Brain microvascular endothelial cell (primary cell): ENCODE data around the gene REPIN1.
A peak's percentile ranks its signal among the peaks of the same experiment; 100 is the strongest.

ENCODE experiments used
- DNase-seq: peaks from one replicate; pipeline ENCODE4 v3.0.0-alpha.2; 2020
- H3K27ac ChIP-seq: fragments of 250-450 bp; sonication (Bioruptor Pico); 2 replicates; pipeline ENCODE4 v1.5.1; 2020; ENCODE audit warnings: mild to moderate bottlenecking, moderate library complexity
- H3K27me3 ChIP-seq: fragments of 250-450 bp; sonication (Bioruptor Pico); replicated peaks from 2 replicates; pipeline ENCODE4 v1.5.1; 2020; ENCODE audit warnings: mild to moderate bottlenecking
- H3K36me3 ChIP-seq: fragments of 250-450 bp; sonication (Bioruptor Pico); replicated peaks from 2 replicates; pipeline ENCODE4 v1.5.1; 2020; ENCODE audit warnings: mild to moderate bottlenecking
- H3K4me3 ChIP-seq: 2 replicates; pipeline ENCODE4 v1.5.1; 2011; ENCODE audit warnings: low read depth, mild to moderate bottlenecking, control low read depth, low read length, moderate library complexity
- in situ Hi-C: cut with HindIII; loops from 2 replicates; pipeline ENCODE4 v1.10.0; 2017; ENCODE audit warnings: low sequenced_read_pairs, low pct_ligation_motif_present
- TF ChIP-seq, protein P1 (sequence below): IDR thresholded peaks from 2 replicates; pipeline ENCODE4 v1.5.1; 2011; ENCODE audit warnings: low read depth, mild to moderate bottlenecking, moderate library complexity, low read length, control low read depth, inconsistent platforms; ENCODE audit errors: missing control alignments

Gene REPIN1

GRCh38 chr7:150368096-150368883 lies at the start of gene REPIN1:
Gene REPIN1, plus strand, starts transcription at chr7:150368822. Its CDS starts 890 bp downstream, at chr7:150369712.
- DNase-seq: peak; percentile 58
- Histone ChIP-seq H3K4me3 (peak within 1 kb of the TSS; percentile 83), H3K27ac (peak within 1 kb of the TSS; percentile 70), H3K27me3 (no peaks in the 10 kb centered on the region), H3K36me3 (peaks cover 20% of the 10 kb centered on the region)
- TF ChIP-seq, protein P1, sequence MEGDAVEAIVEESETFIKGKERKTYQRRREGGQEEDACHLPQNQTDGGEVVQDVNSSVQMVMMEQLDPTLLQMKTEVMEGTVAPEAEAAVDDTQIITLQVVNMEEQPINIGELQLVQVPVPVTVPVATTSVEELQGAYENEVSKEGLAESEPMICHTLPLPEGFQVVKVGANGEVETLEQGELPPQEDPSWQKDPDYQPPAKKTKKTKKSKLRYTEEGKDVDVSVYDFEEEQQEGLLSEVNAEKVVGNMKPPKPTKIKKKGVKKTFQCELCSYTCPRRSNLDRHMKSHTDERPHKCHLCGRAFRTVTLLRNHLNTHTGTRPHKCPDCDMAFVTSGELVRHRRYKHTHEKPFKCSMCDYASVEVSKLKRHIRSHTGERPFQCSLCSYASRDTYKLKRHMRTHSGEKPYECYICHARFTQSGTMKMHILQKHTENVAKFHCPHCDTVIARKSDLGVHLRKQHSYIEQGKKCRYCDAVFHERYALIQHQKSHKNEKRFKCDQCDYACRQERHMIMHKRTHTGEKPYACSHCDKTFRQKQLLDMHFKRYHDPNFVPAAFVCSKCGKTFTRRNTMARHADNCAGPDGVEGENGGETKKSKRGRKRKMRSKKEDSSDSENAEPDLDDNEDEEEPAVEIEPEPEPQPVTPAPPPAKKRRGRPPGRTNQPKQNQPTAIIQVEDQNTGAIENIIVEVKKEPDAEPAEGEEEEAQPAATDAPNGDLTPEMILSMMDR: no peak
- in situ Hi-C loops: no loop called here

- no peak for DNase-seq
- peaks cover 8% of the 10 kb centered on the region for H3K27me3 ChIP-seq
- no peak overlapping the region for H3K27ac ChIP-seq
- no peak overlapping the region for H3K4me3 ChIP-seq
- H3K36me3 ChIP-seq: no peaks in the 10 kb centered on the region
- in situ Hi-C loops: no loop called here
- TF ChIP-seq, protein P1: no peak
Measured at GRCh38 chr7:150321788-150322113, 46.9 kb upstream of the REPIN1 start.

DNA sequence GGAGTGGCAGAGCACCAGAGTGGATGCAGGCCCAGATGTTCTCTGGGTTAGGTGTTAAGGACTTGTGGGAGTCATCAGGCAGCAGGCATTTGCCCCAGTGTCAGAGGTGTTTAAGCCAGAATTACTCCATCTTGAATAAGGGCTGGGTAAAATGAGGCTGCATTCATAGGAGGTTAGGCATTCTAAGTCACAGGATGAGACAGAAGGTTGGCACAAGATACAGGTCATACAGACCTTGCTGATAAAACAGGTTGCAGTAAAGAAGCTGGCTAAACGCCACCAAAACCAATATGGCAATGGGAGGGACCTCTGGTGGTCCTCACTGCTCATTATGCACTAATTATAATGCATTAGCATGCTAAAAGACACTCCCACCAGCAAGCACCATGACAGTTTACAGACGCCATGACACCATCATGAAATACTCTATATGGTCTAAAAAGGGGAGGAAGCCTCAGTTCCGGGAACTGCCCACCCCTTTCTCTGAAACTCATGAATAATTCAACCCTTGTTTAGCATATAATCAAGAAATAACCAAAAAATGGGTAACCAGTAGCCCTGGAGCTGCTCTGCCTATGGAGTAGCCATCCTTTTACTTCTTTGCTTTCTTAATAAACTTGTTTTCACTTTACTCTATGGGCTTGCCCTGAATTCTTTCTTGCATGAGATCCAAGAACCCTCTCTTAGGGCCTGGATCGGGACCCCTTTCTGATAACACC lies 46.3 kb upstream of the REPIN1 start:
- Histone ChIP-seq H3K27me3 (peaks cover 8% of the 10 kb centered on the region), H3K4me3 (peak overlapping the region; percentile 47), H3K36me3 (no peaks in the 10 kb centered on the region), H3K27ac (no peak overlapping the region)
- DNase-seq: no peak
- in situ Hi-C loops: no loop called here
- TF ChIP-seq, protein P1: no peak

DNA sequence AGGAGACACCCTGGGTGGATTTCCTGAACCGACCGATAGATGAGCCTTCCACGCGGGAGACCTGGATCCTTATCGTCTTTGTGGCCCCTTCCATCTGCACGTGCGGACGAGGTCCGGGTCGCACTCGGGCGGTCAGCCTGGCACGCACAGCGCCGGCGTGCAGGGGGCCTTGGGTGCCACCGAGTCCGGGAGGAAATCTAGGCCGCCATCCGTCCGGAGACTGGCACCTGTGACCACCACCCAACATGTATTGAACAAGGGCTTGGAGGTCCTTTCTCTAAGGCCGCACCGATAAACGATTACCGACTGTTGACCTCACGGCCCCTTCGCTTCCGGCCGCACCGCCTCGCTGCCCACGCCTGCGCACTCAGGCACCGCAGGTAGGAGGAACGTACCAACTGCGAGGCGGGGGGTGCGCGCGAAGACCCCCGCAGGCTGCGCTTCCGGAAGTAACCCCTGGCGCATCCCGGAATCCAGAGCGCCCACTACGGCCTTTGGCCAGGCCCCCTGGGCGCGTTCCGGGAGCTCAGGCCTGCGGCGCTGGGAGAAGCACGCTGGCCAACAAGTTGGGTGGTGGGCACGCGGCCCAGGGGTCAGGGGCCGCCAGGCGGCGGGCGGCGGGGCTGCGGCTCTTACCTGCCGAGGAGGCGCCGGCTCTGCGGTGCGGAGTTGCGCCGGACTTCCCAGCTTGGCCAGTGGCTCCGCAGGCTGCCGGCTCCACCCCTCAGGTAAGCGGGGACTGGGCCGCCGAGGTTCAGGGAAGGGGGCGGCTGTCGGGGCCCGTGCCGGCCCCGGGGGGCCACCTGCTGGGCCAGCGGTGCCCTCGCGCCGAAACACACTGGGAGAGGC lies 45.6 kb upstream of the REPIN1 start, which contains the start of the genes ACTR3C and LRRC61:
Gene ACTR3C, minus strand, starts transcription at position 713 of the 849 bp plus-strand sequence. CDS start 28,249 bp downstream, outside the sequence.
Gene LRRC61, plus strand, starts transcription at position 523 of the 849 bp plus-strand sequence. CDS start 13,507 bp downstream, outside the sequence.
- no peak within 1 kb of the TSS for H3K27ac ChIP-seq
- H3K27me3 ChIP-seq: peaks cover 8% of the 10 kb centered on the region
- H3K4me3 ChIP-seq: peak within 1 kb of the TSS; percentile 47
- in situ Hi-C loops: no loop called here
- H3K36me3 ChIP-seq: no peaks in the 10 kb centered on the region
- no peak for DNase-seq
- TF ChIP-seq, protein P1: no peak

DNA sequence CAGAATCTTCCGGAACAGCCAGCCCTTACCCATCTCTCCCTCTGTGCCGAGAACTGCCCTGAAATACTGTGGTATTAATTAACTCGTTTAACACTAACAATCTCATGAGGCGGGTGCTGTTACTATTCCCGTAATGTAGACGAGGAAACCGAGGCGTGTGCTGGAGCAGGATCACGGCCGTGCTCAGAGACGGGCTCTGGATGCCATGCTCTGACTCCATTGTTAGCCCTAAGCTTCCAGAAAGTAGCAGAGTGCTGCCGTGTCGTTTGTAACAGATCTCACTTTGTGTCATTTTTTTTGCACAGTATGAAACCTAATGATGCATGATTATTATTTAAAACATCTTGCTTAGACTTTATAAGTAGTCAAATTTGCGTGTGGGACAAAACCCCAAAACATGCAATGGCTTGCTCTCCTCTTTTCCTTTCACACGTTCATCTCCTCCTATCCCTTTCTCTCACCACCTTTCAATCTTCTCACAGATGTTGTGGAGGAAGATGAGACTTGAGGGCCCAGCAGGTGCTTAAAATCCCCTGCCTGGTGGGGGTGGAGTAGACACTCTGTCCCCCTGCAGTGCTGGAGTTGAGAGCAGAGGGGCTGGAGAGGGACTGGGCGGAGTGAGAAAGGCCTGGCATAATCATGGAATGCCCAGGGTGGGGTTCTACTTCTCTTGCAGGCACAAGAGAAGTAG lies 44.8 kb upstream of the REPIN1 start:
- in situ Hi-C loops: no loop called here
- Histone ChIP-seq H3K36me3 (no peaks in the 10 kb centered on the region), H3K27me3 (peaks cover 8% of the 10 kb centered on the region), H3K4me3 (peak overlapping the region; percentile 47), H3K27ac (no peak overlapping the region)
- TF ChIP-seq, protein P1: no peak
- DNase-seq: no peak
